CD1c-positive myeloid dendritic cell (primary cell): ENCODE data around the gene CEP57.
"Not testable (repeated sequence)": the region's sequence is repeated elsewhere in the genome, so short reads cannot be mapped to it uniquely, and the experiment has no call there.

Experiments used
- DNase-seq: peaks from one replicate; pipeline ENCODE4 v3.0.0-alpha.2; 2016; ENCODE audit errors: extremely low spot score

Gene CEP57

GRCh38 chr11:95796501-95796900 lies 6.2 kb downstream of the CEP57 start:
- DNase-seq = no peak

GRCh38 chr11:95799546-95799945 lies 9.2 kb downstream of the CEP57 start:
- no peak for DNase-seq

GRCh38 chr11:95800438-95800837 lies 10.1 kb downstream of the CEP57 start:
- DNase-seq = no peak

- DNase-seq = no peak
Observed at GRCh38 chr11:95802806-95803205, 12.5 kb downstream of the CEP57 start.

GRCh38 chr11:95803973-95804372 lies 13.7 kb downstream of the CEP57 start:
- DNase-seq = no peak

- DNase-seq = no peak
Observed at GRCh38 chr11:95805869-95806268, 15.6 kb downstream of the CEP57 start.

GRCh38 chr11:95806464-95806863 lies 16.2 kb downstream of the CEP57 start:
- not testable (repeated sequence) for DNase-seq

GRCh38 chr11:95811052-95811451 lies 20.8 kb downstream of the CEP57 start:
- not testable (repeated sequence) for DNase-seq

- DNase-seq = no peak
Observed at GRCh38 chr11:95816037-95816436, 25.7 kb downstream of the CEP57 start.

- no peak for DNase-seq
Observed at GRCh38 chr11:95821640-95822039, 31.3 kb downstream of the CEP57 start.

- no peak for DNase-seq
Observed at GRCh38 chr11:95827696-95828095, 37.4 kb downstream of the CEP57 start.

- no peak for DNase-seq
Observed at GRCh38 chr11:95829580-95830259, 39.4 kb downstream of the CEP57 start.

- no peak for DNase-seq
Observed at GRCh38 chr11:95831198-95831883, 41.0 kb downstream of the CEP57 start.

- DNase-seq = no peak
Observed at GRCh38 chr11:95832763-95833162, 42.5 kb downstream of the CEP57 start.

- no peak for DNase-seq
Observed at GRCh38 chr11:95833378-95833777, 43.1 kb downstream of the CEP57 start.

- no peak for DNase-seq
Observed at GRCh38 chr11:95835351-95835750, 45.1 kb downstream of the CEP57 start.

GRCh38 chr11:95835768-95836488 lies 45.6 kb downstream of the CEP57 start:
- peak; percentile 71 for DNase-seq

GRCh38 chr11:95845167-95845566 lies 54.9 kb downstream of the CEP57 start:
- no peak for DNase-seq

- DNase-seq = peak; percentile 34
Observed at GRCh38 chr11:95849087-95849825, 59.0 kb downstream of the CEP57 start.

- no peak for DNase-seq
Observed at GRCh38 chr11:95850137-95850536, 59.8 kb downstream of the CEP57 start.

GRCh38 chr11:95853138-95853537 lies 62.8 kb downstream of the CEP57 start:
- DNase-seq = no peak

GRCh38 chr11:95853862-95854261 lies 63.6 kb downstream of the CEP57 start:
- no peak for DNase-seq
